SK-N-SH (cell line): ENCODE results near the gene RAX. TPM values are rescaled to one million over a fixed set of nuclear protein-coding genes. Genes with fewer than 3 reads are reported as not detected.

Experiments used
- CTCF ChIA-PET: fragments of 300-600, 350-600 bp; formaldehyde crosslinking; extraction: SDS; loops from one replicate; lab custom pipeline; 2021; lab: Yijun Ruan, JAX
- POLR2A ChIA-PET: fragments of 350-600 bp; sonication (Branson Sonifier 250); formaldehyde crosslinking; extraction: SDS; loops from one replicate; lab custom pipeline; 2020; ENCODE audit warnings: antibody characterized with exemption, inconsistent platforms; lab: Yijun Ruan, JAX
- DNase-seq: peaks from one replicate; pipeline ENCODE4 v3.0.0; 2012
- H2AFZ ChIP-seq: fragments of 200-600 bp; sonication (generic); 2 replicates; pipeline ENCODE4 v1.8.1; 2016; ENCODE audit warnings: antibody characterized with exemption, mild to moderate bottlenecking, low read depth
- H3F3A ChIP-seq: fragments of 200-600 bp; sonication (generic); replicated peaks from 2 replicates; pipeline ENCODE3; 2016; ENCODE audit warnings: antibody characterized with exemption, mild to moderate bottlenecking; ENCODE audit not compliant: insufficient read depth
- H3K27ac ChIP-seq, 2 experiments: fragments of 200-500 bp in 1 of 2; fragments of 200-600 bp in 1 of 2; sonication (Bioruptor generic) in 1 of 2; sonication (generic), shearing (Covaris generic) in 1 of 2; 2 replicates each; pipeline versions ENCODE4 v1.5.1 to v1.6.1; 2014 to 2016; ENCODE audit warnings: low read depth in 2 of 2, inconsistent platforms in 1 of 2, low read length in 1 of 2, mild to moderate bottlenecking in 1 of 2, mixed read lengths in 1 of 2
- H3K27me3 ChIP-seq: fragments of 200-600 bp; sonication (generic), shearing (Covaris generic); 2 replicates; pipeline ENCODE4 v1.6.1; 2016; ENCODE audit warnings: mixed run types; ENCODE audit not compliant: insufficient read depth
- H3K36me3 ChIP-seq, 2 experiments: fragments of 200-500 bp in 1 of 2; fragments of 200-600 bp in 1 of 2; sonication (Bioruptor generic) in 1 of 2; sonication (generic) in 1 of 2; replicated peaks in 1 of 2; 2 replicates each; pipeline versions ENCODE3 to v1.5.1; 2014 to 2016; ENCODE audit warnings: low read length in 1 of 2, mild to moderate bottlenecking in 1 of 2; ENCODE audit not compliant: insufficient read depth in 2 of 2, control insufficient read depth in 1 of 2
- H3K4me1 ChIP-seq, 2 experiments: fragments of 200-500 bp in 1 of 2; fragments of 200-600 bp in 1 of 2; sonication (Bioruptor generic) in 1 of 2; sonication (generic), shearing (Covaris generic) in 1 of 2; 2 replicates each; pipeline versions ENCODE4 v1.5.1 to v1.6.1; 2014 to 2016; ENCODE audit warnings: low read depth in 1 of 2, low read length in 1 of 2, mixed run types in 1 of 2; ENCODE audit not compliant: insufficient read depth in 2 of 2, control insufficient read depth in 1 of 2
- H3K4me2 ChIP-seq: fragments of 200-600 bp; sonication (generic), shearing (Covaris generic); 2 replicates; pipeline ENCODE4 v1.6.1; 2017; ENCODE audit warnings: mixed run types
- H3K4me3 ChIP-seq, 2 experiments: fragments of 200-500 bp in 1 of 2; fragments of 200-600 bp in 1 of 2; sonication (Bioruptor generic) in 1 of 2; sonication (generic), shearing (Covaris generic) in 1 of 2; 2 replicates each; pipeline versions ENCODE4 v1.5.1 to v1.8.1; 2014 to 2016; ENCODE audit warnings: low read depth in 2 of 2, inconsistent platforms in 1 of 2, low read length in 1 of 2, mild to moderate bottlenecking in 1 of 2, mixed read lengths in 1 of 2, moderate library complexity in 1 of 2
- H3K79me2 ChIP-seq: fragments of 200-600 bp; sonication (generic); 2 replicates; pipeline ENCODE4 v1.8.1; 2017; ENCODE audit warnings: mild to moderate bottlenecking; ENCODE audit not compliant: insufficient read depth
- H3K9ac ChIP-seq: fragments of 200-600 bp; sonication (generic); 2 replicates; pipeline ENCODE4 v1.6.1; 2017; ENCODE audit warnings: mixed run types
- H3K9me2 ChIP-seq: fragments of 200-600 bp; sonication (generic); 2 replicates; pipeline ENCODE4 v1.6.1; 2017; ENCODE audit warnings: mixed run types
- H3K9me3 ChIP-seq: fragments of 200-600 bp; sonication (generic); 2 replicates; pipeline ENCODE4 v1.6.1; 2017; ENCODE audit warnings: mixed run types, mild to moderate bottlenecking, moderate library complexity
- H4K20me1 ChIP-seq: fragments of 200-600 bp; sonication (generic); 2 replicates; pipeline ENCODE4 v1.6.1; 2017; ENCODE audit warnings: mild to moderate bottlenecking, mixed run types; ENCODE audit not compliant: insufficient read depth
- CHD2 ChIP-seq: fragments of 150-350 bp; IDR thresholded peaks from 2 replicates; pipeline ENCODE4 v1.6.1; 2018; ENCODE audit warnings: low read length; ENCODE audit not compliant: partially characterized antibody
- ELF1 ChIP-seq: IDR thresholded peaks from 2 replicates; pipeline ENCODE4 v1.4.0; 2012
- EP300 ChIP-seq, 2 experiments: IDR thresholded peaks; 2 replicates each; pipeline versions ENCODE4 v1.4.0 to v1.6.1; 2012; ENCODE audit warnings: borderline replicate concordance in 1 of 2, low read depth in 1 of 2, low read length in 1 of 2
- FOXJ3 ChIP-seq: sonication (generic); formaldehyde crosslinking; IDR thresholded peaks from 2 replicates; pipeline ENCODE4 v1.5.1; 2020; ENCODE audit warnings: mild to moderate bottlenecking, missing genetic modification reagents
- FOXM1 ChIP-seq: IDR thresholded peaks from 2 replicates; pipeline ENCODE4 v1.4.0; 2012; ENCODE audit warnings: low read depth, mild to moderate bottlenecking
- GABPA ChIP-seq: IDR thresholded peaks from 2 replicates; pipeline ENCODE4 v1.4.0; 2012; ENCODE audit warnings: low read depth, mild to moderate bottlenecking
- GATA2 ChIP-seq: sonication (generic); formaldehyde crosslinking; IDR thresholded peaks from 2 replicates; pipeline ENCODE4 v1.5.0; 2020; ENCODE audit warnings: mild to moderate bottlenecking, missing genetic modification reagents
- NFIC ChIP-seq: IDR thresholded peaks from 2 replicates; pipeline ENCODE4 v1.4.0; 2012; ENCODE audit warnings: borderline replicate concordance
- NRF1 ChIP-seq: IDR thresholded peaks from 2 replicates; pipeline ENCODE4 v1.6.1; 2012; ENCODE audit warnings: low read depth, mild to moderate bottlenecking, low read length
- POLR2AphosphoS5 ChIP-seq: IDR thresholded peaks from 2 replicates; pipeline ENCODE4 v1.6.1; 2012; ENCODE audit warnings: low read depth, low read length
- RCOR1 ChIP-seq: fragments of 150-350 bp; IDR thresholded peaks from 2 replicates; pipeline ENCODE4 v1.6.1; 2017; ENCODE audit warnings: antibody characterized with exemption, low read length
- RXRA ChIP-seq: IDR thresholded peaks from 2 replicates; pipeline ENCODE4 v1.4.0; 2012; ENCODE audit warnings: low read depth, mild to moderate bottlenecking, borderline replicate concordance
- SIN3A ChIP-seq: IDR thresholded peaks from 2 replicates; pipeline ENCODE4 v1.6.1; 2012; ENCODE audit warnings: low read depth, mild to moderate bottlenecking, low read length, moderate library complexity, borderline replicate concordance
- SMC3 ChIP-seq: IDR thresholded peaks from 2 replicates; pipeline ENCODE4 v1.6.1; 2012; ENCODE audit warnings: low read depth, low read length, improper control_type of control experiment
- TAF1 ChIP-seq: IDR thresholded peaks from 2 replicates; pipeline ENCODE4 v1.6.1; 2012; ENCODE audit warnings: low read depth, mild to moderate bottlenecking, low read length, moderate library complexity, borderline replicate concordance
- TCF12 ChIP-seq: IDR thresholded peaks from 2 replicates; pipeline ENCODE4 v1.4.0; 2012
- YY1 ChIP-seq: IDR thresholded peaks from 2 replicates; pipeline ENCODE4 v1.4.0; 2012; ENCODE audit warnings: low read depth, mild to moderate bottlenecking
- WGBS: methylation state at CpG from one replicate; pipeline ENCODE4 v1.1.6; 2017; ENCODE audit warnings: low lambda C conversion rate; 5-methylcytosine and 5-hydroxymethylcytosine counted together
- polyA plus RNA-seq, 3 experiments: library from polyadenylated mRNA; depleted of rRNA; stranded (reverse); fragments of >200 nt; gene quantifications; 2 replicates each; pipeline ENCODE4 v1.2.3, GENCODE V29; 2012
- TF ChIP-seq, protein P1 (sequence below): fragments of 200-600 bp; sonication (generic); IDR thresholded peaks from 2 replicates; pipeline ENCODE4 v1.6.1; 2017; ENCODE audit warnings: antibody characterized with exemption, mild to moderate bottlenecking, moderate library complexity
- TF ChIP-seq, protein P2 (sequence below): fragments of 150-350 bp; IDR thresholded peaks from 2 replicates; pipeline ENCODE4 v1.6.1; 2017; ENCODE audit warnings: antibody characterized with exemption, low read length, low read depth, borderline replicate concordance
- TF ChIP-seq, protein P3 (sequence below): IDR thresholded peaks from 2 replicates; pipeline ENCODE4 v1.4.0; 2012; ENCODE audit warnings: low read depth, borderline replicate concordance
- TF ChIP-seq, protein P4 (sequence below): IDR thresholded peaks from 2 replicates; pipeline ENCODE4; 2012
- TF ChIP-seq, protein P5 (sequence below): IDR thresholded peaks from 2 replicates; pipeline ENCODE4 v1.4.0; 2012; ENCODE audit warnings: low read depth

Gene RAX
- polyA plus RNA-seq, 1 of the 3 experiments (the other 2 are of a cell fraction) = not detected

DNA sequence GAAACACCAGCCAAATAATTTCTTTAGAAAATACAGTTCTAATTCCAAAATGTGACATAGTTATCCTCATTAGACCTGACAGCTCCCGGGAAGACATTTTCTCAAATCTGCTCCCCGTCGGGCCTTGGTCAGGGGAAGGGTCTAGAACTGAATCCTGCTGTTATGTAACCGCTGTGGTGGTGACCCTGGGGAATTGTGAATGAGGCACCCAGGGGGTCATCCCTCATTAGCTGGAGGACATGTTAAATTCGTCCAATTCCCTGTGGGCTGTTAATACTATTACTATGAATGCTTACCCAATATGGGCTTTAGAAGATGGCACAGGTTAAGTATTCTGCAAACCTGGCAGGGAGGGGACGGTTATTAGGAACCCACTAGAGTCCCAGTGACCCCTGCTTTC is 33.4 kb upstream of the RAX start:
- Histone ChIP-seq H3K27me3 (peaks cover 31% of the 10 kb centered on the region; the same call in 1 of the 2 replicates), H3K27ac (no peak overlapping the region), H3K4me3 (no peak overlapping the region), H3K4me1 (peaks cover 0 to 3% of the 10 kb centered on the region in 2 experiments; a peak in 1 of 4 replicates), H3K9me2 (no peaks in the 10 kb centered on the region), H3K9me3 (no peaks in the 10 kb centered on the region), H3K4me2 (no peak overlapping the region), H2AFZ (no peak overlapping the region), H3F3A (no peaks in the 10 kb centered on the region), H3K9ac (no peak overlapping the region), H4K20me1 (no peaks in the 10 kb centered on the region), H3K79me2 (no peaks in the 10 kb centered on the region), H3K36me3 (no peaks in the 10 kb centered on the region)
- WGBS = 70% methylated on average over 5 of the region's 6 CpGs
- no peak for DNase-seq
- ChIA-PET CTCF (interaction anchor here (3.4 to 7.7 kb wide), 3 partner anchors 28 to 96 kb away, joined by 15 to 168 read pairs (median 92); no protein-coding TSS in a partner anchor), POLR2A (no interaction called here)
- TF ChIP-seq, protein P1, sequence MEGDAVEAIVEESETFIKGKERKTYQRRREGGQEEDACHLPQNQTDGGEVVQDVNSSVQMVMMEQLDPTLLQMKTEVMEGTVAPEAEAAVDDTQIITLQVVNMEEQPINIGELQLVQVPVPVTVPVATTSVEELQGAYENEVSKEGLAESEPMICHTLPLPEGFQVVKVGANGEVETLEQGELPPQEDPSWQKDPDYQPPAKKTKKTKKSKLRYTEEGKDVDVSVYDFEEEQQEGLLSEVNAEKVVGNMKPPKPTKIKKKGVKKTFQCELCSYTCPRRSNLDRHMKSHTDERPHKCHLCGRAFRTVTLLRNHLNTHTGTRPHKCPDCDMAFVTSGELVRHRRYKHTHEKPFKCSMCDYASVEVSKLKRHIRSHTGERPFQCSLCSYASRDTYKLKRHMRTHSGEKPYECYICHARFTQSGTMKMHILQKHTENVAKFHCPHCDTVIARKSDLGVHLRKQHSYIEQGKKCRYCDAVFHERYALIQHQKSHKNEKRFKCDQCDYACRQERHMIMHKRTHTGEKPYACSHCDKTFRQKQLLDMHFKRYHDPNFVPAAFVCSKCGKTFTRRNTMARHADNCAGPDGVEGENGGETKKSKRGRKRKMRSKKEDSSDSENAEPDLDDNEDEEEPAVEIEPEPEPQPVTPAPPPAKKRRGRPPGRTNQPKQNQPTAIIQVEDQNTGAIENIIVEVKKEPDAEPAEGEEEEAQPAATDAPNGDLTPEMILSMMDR = no peak
- TF ChIP-seq, protein P2, sequence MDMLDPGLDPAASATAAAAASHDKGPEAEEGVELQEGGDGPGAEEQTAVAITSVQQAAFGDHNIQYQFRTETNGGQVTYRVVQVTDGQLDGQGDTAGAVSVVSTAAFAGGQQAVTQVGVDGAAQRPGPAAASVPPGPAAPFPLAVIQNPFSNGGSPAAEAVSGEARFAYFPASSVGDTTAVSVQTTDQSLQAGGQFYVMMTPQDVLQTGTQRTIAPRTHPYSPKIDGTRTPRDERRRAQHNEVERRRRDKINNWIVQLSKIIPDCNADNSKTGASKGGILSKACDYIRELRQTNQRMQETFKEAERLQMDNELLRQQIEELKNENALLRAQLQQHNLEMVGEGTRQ = no peak
- TF ChIP-seq, protein P3, sequence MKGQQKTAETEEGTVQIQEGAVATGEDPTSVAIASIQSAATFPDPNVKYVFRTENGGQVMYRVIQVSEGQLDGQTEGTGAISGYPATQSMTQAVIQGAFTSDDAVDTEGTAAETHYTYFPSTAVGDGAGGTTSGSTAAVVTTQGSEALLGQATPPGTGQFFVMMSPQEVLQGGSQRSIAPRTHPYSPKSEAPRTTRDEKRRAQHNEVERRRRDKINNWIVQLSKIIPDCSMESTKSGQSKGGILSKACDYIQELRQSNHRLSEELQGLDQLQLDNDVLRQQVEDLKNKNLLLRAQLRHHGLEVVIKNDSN = no peak
- TF ChIP-seq SIN3A (no peak), FOXM1 (no peak), NFIC (no peak), ELF1 (no peak), YY1 (no peak), TAF1 (no peak), RXRA (no peak), EP300 (IDR thresholded peaks at IDR 0.05; ENCODE audit: borderline replicate concordance in 1 of 2, low read depth in 1 of 2, low read length in 1 of 2) (no peak), CHD2 (no peak)
- TF ChIP-seq, protein P4, sequence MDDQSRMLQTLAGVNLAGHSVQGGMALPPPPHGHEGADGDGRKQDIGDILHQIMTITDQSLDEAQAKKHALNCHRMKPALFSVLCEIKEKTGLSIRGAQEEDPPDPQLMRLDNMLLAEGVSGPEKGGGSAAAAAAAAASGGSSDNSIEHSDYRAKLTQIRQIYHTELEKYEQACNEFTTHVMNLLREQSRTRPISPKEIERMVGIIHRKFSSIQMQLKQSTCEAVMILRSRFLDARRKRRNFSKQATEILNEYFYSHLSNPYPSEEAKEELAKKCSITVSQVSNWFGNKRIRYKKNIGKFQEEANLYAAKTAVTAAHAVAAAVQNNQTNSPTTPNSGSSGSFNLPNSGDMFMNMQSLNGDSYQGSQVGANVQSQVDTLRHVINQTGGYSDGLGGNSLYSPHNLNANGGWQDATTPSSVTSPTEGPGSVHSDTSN = no peak

DNA sequence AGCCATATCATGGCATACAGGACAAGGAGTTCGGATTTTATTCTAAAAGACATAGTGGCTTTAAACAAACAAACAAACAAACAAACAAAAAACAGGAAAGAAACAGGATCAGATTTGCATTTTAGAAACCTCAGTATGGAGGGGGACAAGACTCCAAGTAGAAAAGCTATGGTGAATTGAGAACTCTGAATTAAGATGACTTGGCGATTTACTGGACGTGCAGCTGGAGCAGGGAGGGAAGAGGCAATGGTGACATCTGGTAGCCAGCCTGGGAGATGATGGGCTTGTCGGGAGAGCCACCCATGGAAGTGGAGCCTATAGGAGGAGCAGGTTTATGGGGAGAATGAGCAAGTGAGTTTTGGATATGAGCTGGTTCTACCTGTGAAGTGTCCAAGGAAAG is 32.0 kb upstream of the RAX start:
- Histone ChIP-seq H3K4me3 (no peak overlapping the region), H4K20me1 (no peaks in the 10 kb centered on the region), H3F3A (no peaks in the 10 kb centered on the region), H3K4me1 (peaks cover 0 to 7% of the 10 kb centered on the region in 2 experiments; a peak in 1 of 4 replicates), H3K36me3 (no peaks in the 10 kb centered on the region), H3K9me3 (no peaks in the 10 kb centered on the region), H3K9me2 (no peaks in the 10 kb centered on the region), H3K79me2 (no peaks in the 10 kb centered on the region), H3K9ac (no peak overlapping the region), H3K27me3 (peaks cover 24% of the 10 kb centered on the region; the same call in 1 of the 2 replicates), H3K4me2 (no peak overlapping the region), H3K27ac (no peak overlapping the region), H2AFZ (no peak overlapping the region)
- ChIA-PET POLR2A (no interaction called here), CTCF (interaction anchor here (0.6 to 7.6 kb wide), 4 partner anchors 30 to 464 kb away, joined by 3 to 92 read pairs (median 4); no protein-coding TSS in a partner anchor)
- WGBS = 57% methylated on average over 4 of the region's 4 CpGs
- no peak for DNase-seq
- no peak for TF ChIP-seq GATA2
- TF ChIP-seq SMC3 = no peak
- no peak for TF ChIP-seq ELF1
- TF ChIP-seq, protein P2 = no peak
- TF ChIP-seq, protein P4 = no peak
- TF ChIP-seq, protein P5, sequence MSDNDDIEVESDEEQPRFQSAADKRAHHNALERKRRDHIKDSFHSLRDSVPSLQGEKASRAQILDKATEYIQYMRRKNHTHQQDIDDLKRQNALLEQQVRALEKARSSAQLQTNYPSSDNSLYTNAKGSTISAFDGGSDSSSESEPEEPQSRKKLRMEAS = no peak
- no peak for TF ChIP-seq RCOR1
- TF ChIP-seq TCF12 = no peak
- no peak for TF ChIP-seq POLR2AphosphoS5
- TF ChIP-seq GABPA = no peak
- TF ChIP-seq FOXJ3 = no peak
- TF ChIP-seq SIN3A = no peak
- no peak for TF ChIP-seq CHD2
- TF ChIP-seq NRF1 = no peak
